Measurements from ENCODE around the gene NUDT15. TPM values are rescaled to one million over a fixed set of nuclear protein-coding genes. Genes with fewer than 3 reads are reported as not detected.

NUDT15 gene
- polyA plus RNA-seq, 1 donor (not counting 4 experiments of a cell fraction or from before 2014, with no cell fraction given): 41.1 TPM

GRCh38 chr13:48043789-48044503 lies 6.4 kb downstream of the NUDT15 start:
- peaks cover 10% of the 10 kb centered on the region for H3K79me2 ChIP-seq (ENCODE audit: control insufficient read depth, insufficient read depth, low read length)
- peaks cover 13% of the 10 kb centered on the region for H3K4me1 ChIP-seq (ENCODE audit: control insufficient read depth, extremely low read depth, insufficient read depth, low read length)
- no peaks in the 10 kb centered on the region for H3K9me3 ChIP-seq (ENCODE audit: control insufficient read depth, low read depth, low read length)
- H2AFZ ChIP-seq (ENCODE audit: control insufficient read depth, low read length): no peak overlapping the region
- H3K27me3 ChIP-seq (ENCODE audit: control insufficient read depth, extremely low read depth, insufficient read depth, low read length): no peaks in the 10 kb centered on the region
- peaks cover 3 to 19% of the 10 kb centered on the region in 2 experiments for H3K36me3 ChIP-seq (ENCODE audit: control insufficient read depth in 2 of 2, extremely low read depth in 1 of 2, insufficient read depth in 2 of 2, low read length in 2 of 2)
- no peak overlapping the region for H3K9ac ChIP-seq (ENCODE audit: control insufficient read depth, extremely low read depth, insufficient read depth, low read length)
- no peak overlapping the region for H3K4me2 ChIP-seq (ENCODE audit: control insufficient read depth, extremely low read depth, insufficient read depth, low read depth, low read length)
- H3K4me3 ChIP-seq (ENCODE audit: control insufficient read depth in 2 of 3, extremely low read depth in 1 of 3, insufficient read depth in 2 of 3, low read depth in 1 of 3, low read length in 3 of 3): no peak overlapping the region
- no peaks in the 10 kb centered on the region for H3K9me1 ChIP-seq (ENCODE audit: control insufficient read depth, extremely low read depth, insufficient read depth, low read length)
- H3K27ac ChIP-seq (ENCODE audit: control insufficient read depth, insufficient read depth, low read length): no peak overlapping the region
- dilution Hi-C loops (cut with MboI; ENCODE audit: extremely low pct_ligation_motif_present, low sequenced_read_pairs): no loop called here
- H4K20me1 ChIP-seq (ENCODE audit: control insufficient read depth, extremely low read depth, insufficient read depth, low read length): no peaks in the 10 kb centered on the region
- FAIRE-seq (no peak), DNase-seq (ENCODE audit: low read depth, low spot score) (no peak)
- TF ChIP-seq EZH2 (IDR thresholded peaks at IDR 0.05; ENCODE audit: low read length): no peak
- no peak for TF ChIP-seq CTCF (optimal IDR thresholded peaks at IDR 0.05 in 1 of 3, IDR thresholded peaks at IDR 0.05 in 1 of 3, conservative IDR thresholded peaks at IDR 0.05 in 1 of 3; ENCODE audit: extremely low read depth in 1 of 3, insufficient read depth in 2 of 3, low read length in 3 of 3)

DNA sequence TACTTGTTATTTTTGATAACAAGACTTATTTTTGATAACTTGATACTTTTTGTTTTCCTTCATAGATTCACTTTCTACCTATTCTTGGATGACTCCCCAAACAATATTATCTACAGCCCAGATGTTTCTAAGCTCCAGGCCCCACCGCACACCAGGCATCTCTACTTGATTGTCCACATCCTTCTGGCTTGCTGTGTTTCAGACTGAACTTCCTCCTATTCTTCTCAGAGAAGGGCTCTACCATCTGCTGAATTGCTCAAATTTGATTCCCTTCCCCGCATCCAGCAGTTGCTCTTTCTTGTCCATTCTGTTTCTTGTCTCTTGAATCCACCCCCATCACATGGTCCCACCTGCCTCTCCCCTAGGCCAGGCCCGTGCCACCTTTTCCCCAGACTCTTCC lies 13.0 kb downstream of the NUDT15 start:
- no peak for TF ChIP-seq EZH2 (IDR thresholded peaks at IDR 0.05; ENCODE audit: low read length)

More for the DNA sequence above, 13.0 kb downstream of the NUDT15 start:
- no peak for FAIRE-seq
- Histone ChIP-seq H3K4me1 (ENCODE audit: control insufficient read depth, extremely low read depth, insufficient read depth, low read length) (no peaks in the 10 kb centered on the region), H3K9ac (ENCODE audit: control insufficient read depth, extremely low read depth, insufficient read depth, low read length) (no peak overlapping the region), H3K9me1 (ENCODE audit: control insufficient read depth, extremely low read depth, insufficient read depth, low read length) (no peaks in the 10 kb centered on the region), H2AFZ (ENCODE audit: control insufficient read depth, low read length) (no peak overlapping the region), H3K4me3 (ENCODE audit: control insufficient read depth in 2 of 3, extremely low read depth in 1 of 3, insufficient read depth in 2 of 3, low read depth in 1 of 3, low read length in 3 of 3) (no peak overlapping the region), H3K36me3 (ENCODE audit: control insufficient read depth in 2 of 2, extremely low read depth in 1 of 2, insufficient read depth in 2 of 2, low read length in 2 of 2) (peaks cover 10 to 25% of the 10 kb centered on the region in 2 experiments), H3K9me3 (ENCODE audit: control insufficient read depth, low read depth, low read length) (no peaks in the 10 kb centered on the region), H3K4me2 (ENCODE audit: control insufficient read depth, extremely low read depth, insufficient read depth, low read depth, low read length) (no peak overlapping the region), H3K27ac (ENCODE audit: control insufficient read depth, insufficient read depth, low read length) (no peak overlapping the region), H3K27me3 (ENCODE audit: control insufficient read depth, extremely low read depth, insufficient read depth, low read length) (no peaks in the 10 kb centered on the region), H3K79me2 (ENCODE audit: control insufficient read depth, insufficient read depth, low read length) (no peaks in the 10 kb centered on the region), H4K20me1 (ENCODE audit: control insufficient read depth, extremely low read depth, insufficient read depth, low read length) (no peaks in the 10 kb centered on the region)
- DNase-seq (ENCODE audit: low read depth, low spot score): no peak
- dilution Hi-C loops (cut with MboI; ENCODE audit: extremely low pct_ligation_motif_present, low sequenced_read_pairs): no loop called here

Measured in keratinocyte (primary cell).